Activated naive CD4-positive, alpha-beta T cell treated with Interleukin-2 at 50 U/mL for 16 hours (primary cell): ENCODE measurements around the gene ATP1B3.
"Not testable (repeated sequence)": the region's sequence is repeated elsewhere in the genome, so short reads cannot be mapped to it uniquely, and the experiment has no call there.

ENCODE experiments used
- DNase-seq: peaks from one replicate; pipeline ENCODE4 v3.0.0-alpha.2; 2020

The ATP1B3 gene

GRCh38 chr3:141950572-141951493 is 74.4 kb downstream of the ATP1B3 start:
- DNase-seq: no peak

GRCh38 chr3:141952611-141953010 is 76.2 kb downstream of the ATP1B3 start:
- no peak for DNase-seq

- DNase-seq: no peak
Observed at GRCh38 chr3:141955175-141955574, 78.7 kb downstream of the ATP1B3 start.

- DNase-seq: no peak
Observed at GRCh38 chr3:141959589-141960554, 83.4 kb downstream of the ATP1B3 start.

- no peak for DNase-seq
Observed at GRCh38 chr3:141960731-141961130, 84.3 kb downstream of the ATP1B3 start.

GRCh38 chr3:141963301-141963700 is 86.9 kb downstream of the ATP1B3 start:
- no peak for DNase-seq

GRCh38 chr3:141965471-141965870 is 89.0 kb downstream of the ATP1B3 start:
- no peak for DNase-seq

GRCh38 chr3:141969711-141970110 is 93.3 kb downstream of the ATP1B3 start:
- no peak for DNase-seq

- no peak for DNase-seq
Observed at GRCh38 chr3:141971571-141971970, 95.1 kb downstream of the ATP1B3 start.

GRCh38 chr3:141972399-141972798 is 96.0 kb downstream of the ATP1B3 start:
- DNase-seq: no peak

GRCh38 chr3:141974777-141975176 is 98.3 kb downstream of the ATP1B3 start:
- not testable (repeated sequence) for DNase-seq
